ENCODE measurements around the gene TFCP2L1. TPM values are rescaled to one million over a fixed set of nuclear protein-coding genes. Genes with fewer than 3 reads are reported as not detected.

The TFCP2L1 gene
- total RNA-seq, 1 donor from 2014 or later: 0.05 TPM

Other genes starting within 250 kb of the TFCP2L1 start
- gene RNU4ATAC, start 245.7 kb upstream of the TFCP2L1 start, total RNA-seq: not detected in 2 replicates